Femur (tissue), 1 donor: ENCODE measurements around the gene RFC3.

ENCODE experiments used
- DNase-seq: peaks from one replicate; pipeline ENCODE4 v3.0.0-alpha.2; 2017

Gene RFC3

GRCh38 chr13:33815011-33815550, 2.9 kb upstream of the RFC3 start:
- no peak for DNase-seq

- DNase-seq = no peak
Observed at GRCh38 chr13:33816912-33817311, 1.0 kb upstream of the RFC3 start.

- DNase-seq = no peak
Observed at GRCh38 chr13:33817513-33817900, 442 bp upstream of the RFC3 start.

- no peak for DNase-seq
Observed at GRCh38 chr13:33825083-33825482, 7.1 kb downstream of the RFC3 start.

GRCh38 chr13:33827139-33827538, 9.2 kb downstream of the RFC3 start:
- DNase-seq = no peak

- no peak for DNase-seq
Observed at GRCh38 chr13:33828431-33829129, 10.6 kb downstream of the RFC3 start.

- DNase-seq = no peak
Observed at GRCh38 chr13:33832872-33833271, 14.9 kb downstream of the RFC3 start.

- no peak for DNase-seq
Observed at GRCh38 chr13:33838647-33839046, 20.7 kb downstream of the RFC3 start.

- DNase-seq = no peak
Observed at GRCh38 chr13:33840402-33840801, 22.5 kb downstream of the RFC3 start.

GRCh38 chr13:33842207-33842606, 24.3 kb downstream of the RFC3 start:
- DNase-seq = no peak

GRCh38 chr13:33842986-33843385, 25.0 kb downstream of the RFC3 start:
- no peak for DNase-seq

- DNase-seq = no peak
Observed at GRCh38 chr13:33845572-33846302, 27.8 kb downstream of the RFC3 start.

- no peak for DNase-seq
Observed at GRCh38 chr13:33846303-33847062, 28.5 kb downstream of the RFC3 start.

GRCh38 chr13:33849211-33849610, 31.3 kb downstream of the RFC3 start:
- DNase-seq = no peak

GRCh38 chr13:33855371-33855895, 37.5 kb downstream of the RFC3 start:
- no peak for DNase-seq

- no peak for DNase-seq
Observed at GRCh38 chr13:33859691-33860303, 41.8 kb downstream of the RFC3 start.

GRCh38 chr13:33860526-33860925, 42.6 kb downstream of the RFC3 start:
- DNase-seq = no peak

- no peak for DNase-seq
Observed at GRCh38 chr13:33862016-33862415, 44.1 kb downstream of the RFC3 start.

- no peak for DNase-seq
Observed at GRCh38 chr13:33863188-33863789, 45.3 kb downstream of the RFC3 start.

- no peak for DNase-seq
Observed at GRCh38 chr13:33865945-33866344, 48.0 kb downstream of the RFC3 start.

GRCh38 chr13:33867472-33867871, 49.5 kb downstream of the RFC3 start:
- no peak for DNase-seq

GRCh38 chr13:33868343-33868994, 50.5 kb downstream of the RFC3 start:
- DNase-seq = no peak
